T-helper 9 cell (primary cell): ENCODE data around the gene RASSF1.

ENCODE experiments used
- DNase-seq: peaks from one replicate; pipeline ENCODE4 v3.0.0-alpha.2; 2020

Gene RASSF1

GRCh38 chr3:50342813-50343633, 2.4 kb upstream of the RASSF1 start:
- DNase-seq, result no peak

- no peak for DNase-seq
Measured at GRCh38 chr3:50341996-50342650, 1.5 kb upstream of the RASSF1 start.

GRCh38 chr3:50341537-50341936, 901 bp upstream of the RASSF1 start:
- DNase-seq, result no peak

GRCh38 chr3:50340147-50340447, 539 bp downstream of the RASSF1 start:
- DNase-seq, result no peak

GRCh38 chr3:50339485-50340146, 1.0 kb downstream of the RASSF1 start:
- DNase-seq, result no peak

- no peak for DNase-seq
Measured at GRCh38 chr3:50338965-50339364, 1.7 kb downstream of the RASSF1 start.

GRCh38 chr3:50337175-50337861, 3.3 kb downstream of the RASSF1 start:
- DNase-seq, result peak; percentile 86

GRCh38 chr3:50336452-50337174, 4.0 kb downstream of the RASSF1 start:
- DNase-seq, result no peak

- DNase-seq, result no peak
Measured at GRCh38 chr3:50334339-50335075, 6.1 kb downstream of the RASSF1 start.

GRCh38 chr3:50333744-50334328, 6.8 kb downstream of the RASSF1 start:
- DNase-seq, result no peak

GRCh38 chr3:50331364-50331907, 9.2 kb downstream of the RASSF1 start:
- no peak for DNase-seq

GRCh38 chr3:50330330-50330729, 10.3 kb downstream of the RASSF1 start:
- DNase-seq, result no peak

GRCh38 chr3:50327943-50328691, 12.5 kb downstream of the RASSF1 start, which contains the start of gene TUSC2:
Gene TUSC2 (minus strand): TSS chr3:50328223. CDS start chr3:50328099, 124 bp downstream.
- peak; percentile 93 for DNase-seq

GRCh38 chr3:50327129-50327528, 13.5 kb downstream of the RASSF1 start:
- no peak for DNase-seq

GRCh38 chr3:50326182-50326541, 14.5 kb downstream of the RASSF1 start:
- no peak for DNase-seq

- DNase-seq, result no peak
Measured at GRCh38 chr3:50325497-50326181, 15.0 kb downstream of the RASSF1 start.

- no peak for DNase-seq
Measured at GRCh38 chr3:50325113-50325480, 15.5 kb downstream of the RASSF1 start.

GRCh38 chr3:50324351-50325112, 16.1 kb downstream of the RASSF1 start:
- DNase-seq, result peak; percentile 51

- DNase-seq, result no peak
Measured at GRCh38 chr3:50323614-50324199, 16.9 kb downstream of the RASSF1 start.
